ENCODE results near the gene ZNF732.
"Not testable (repeated sequence)": the region's sequence is repeated elsewhere in the genome, so short reads cannot be mapped to it uniquely, and the experiment has no call there.

ZNF732 gene

DNA sequence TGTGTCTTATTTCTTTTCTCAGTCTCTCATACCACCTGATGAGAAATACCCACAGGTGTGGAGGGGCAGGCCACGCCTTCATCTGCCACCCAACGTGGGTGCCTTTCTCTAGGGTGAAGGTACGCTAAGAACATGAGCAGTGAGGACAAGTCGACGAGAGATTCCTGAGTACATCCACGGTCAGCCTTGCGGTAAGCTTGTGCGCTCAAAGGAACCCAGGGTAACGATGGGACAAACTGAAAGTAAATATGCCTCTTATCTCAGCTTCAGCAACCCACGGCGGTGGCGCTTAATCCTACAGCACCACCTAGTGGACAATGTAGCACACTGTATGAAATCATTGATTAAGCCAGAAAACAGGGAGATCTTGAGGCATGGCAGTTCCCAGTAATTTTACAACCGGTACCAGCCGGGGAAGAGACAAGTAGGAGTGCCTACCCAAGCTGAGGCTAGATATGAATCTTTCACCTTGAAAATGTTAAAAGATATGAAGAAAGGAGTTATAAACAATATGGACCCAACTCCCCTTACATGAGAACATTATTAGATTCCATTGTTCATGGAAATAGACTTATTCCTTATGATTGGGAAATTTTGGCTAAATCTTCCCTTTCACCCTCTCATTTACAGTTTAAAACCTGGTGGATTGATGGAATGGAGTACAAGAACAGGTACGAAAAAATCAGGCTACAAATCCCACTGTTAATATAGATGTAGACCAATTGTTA lies 63.0 kb downstream of the ZNF732 start:
- Histone ChIP-seq H3K4me3 (replicated peaks; ENCODE audit: insufficient read depth, low read length) (no peak overlapping the region), H3K27me3 (ENCODE audit: insufficient read depth, poor library complexity, severe bottlenecking) (no peaks in the 10 kb centered on the region), H3K27ac (replicated peaks) (no peak overlapping the region; the same call in 1 of the 2 replicates)
- TF ChIP-seq, protein P1, sequence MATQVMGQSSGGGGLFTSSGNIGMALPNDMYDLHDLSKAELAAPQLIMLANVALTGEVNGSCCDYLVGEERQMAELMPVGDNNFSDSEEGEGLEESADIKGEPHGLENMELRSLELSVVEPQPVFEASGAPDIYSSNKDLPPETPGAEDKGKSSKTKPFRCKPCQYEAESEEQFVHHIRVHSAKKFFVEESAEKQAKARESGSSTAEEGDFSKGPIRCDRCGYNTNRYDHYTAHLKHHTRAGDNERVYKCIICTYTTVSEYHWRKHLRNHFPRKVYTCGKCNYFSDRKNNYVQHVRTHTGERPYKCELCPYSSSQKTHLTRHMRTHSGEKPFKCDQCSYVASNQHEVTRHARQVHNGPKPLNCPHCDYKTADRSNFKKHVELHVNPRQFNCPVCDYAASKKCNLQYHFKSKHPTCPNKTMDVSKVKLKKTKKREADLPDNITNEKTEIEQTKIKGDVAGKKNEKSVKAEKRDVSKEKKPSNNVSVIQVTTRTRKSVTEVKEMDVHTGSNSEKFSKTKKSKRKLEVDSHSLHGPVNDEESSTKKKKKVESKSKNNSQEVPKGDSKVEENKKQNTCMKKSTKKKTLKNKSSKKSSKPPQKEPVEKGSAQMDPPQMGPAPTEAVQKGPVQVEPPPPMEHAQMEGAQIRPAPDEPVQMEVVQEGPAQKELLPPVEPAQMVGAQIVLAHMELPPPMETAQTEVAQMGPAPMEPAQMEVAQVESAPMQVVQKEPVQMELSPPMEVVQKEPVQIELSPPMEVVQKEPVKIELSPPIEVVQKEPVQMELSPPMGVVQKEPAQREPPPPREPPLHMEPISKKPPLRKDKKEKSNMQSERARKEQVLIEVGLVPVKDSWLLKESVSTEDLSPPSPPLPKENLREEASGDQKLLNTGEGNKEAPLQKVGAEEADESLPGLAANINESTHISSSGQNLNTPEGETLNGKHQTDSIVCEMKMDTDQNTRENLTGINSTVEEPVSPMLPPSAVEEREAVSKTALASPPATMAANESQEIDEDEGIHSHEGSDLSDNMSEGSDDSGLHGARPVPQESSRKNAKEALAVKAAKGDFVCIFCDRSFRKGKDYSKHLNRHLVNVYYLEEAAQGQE (IDR thresholded peaks at IDR 0.05; ENCODE audit: insufficient replicate concordance, low read depth) = no peak
- TF ChIP-seq POLR2AphosphoS5 (IDR thresholded peaks at IDR 0.05; ENCODE audit: low read depth) (no peak), GABPA (IDR thresholded peaks at IDR 0.05; ENCODE audit: low read depth) (no peak)
- TF ChIP-seq, protein P2, sequence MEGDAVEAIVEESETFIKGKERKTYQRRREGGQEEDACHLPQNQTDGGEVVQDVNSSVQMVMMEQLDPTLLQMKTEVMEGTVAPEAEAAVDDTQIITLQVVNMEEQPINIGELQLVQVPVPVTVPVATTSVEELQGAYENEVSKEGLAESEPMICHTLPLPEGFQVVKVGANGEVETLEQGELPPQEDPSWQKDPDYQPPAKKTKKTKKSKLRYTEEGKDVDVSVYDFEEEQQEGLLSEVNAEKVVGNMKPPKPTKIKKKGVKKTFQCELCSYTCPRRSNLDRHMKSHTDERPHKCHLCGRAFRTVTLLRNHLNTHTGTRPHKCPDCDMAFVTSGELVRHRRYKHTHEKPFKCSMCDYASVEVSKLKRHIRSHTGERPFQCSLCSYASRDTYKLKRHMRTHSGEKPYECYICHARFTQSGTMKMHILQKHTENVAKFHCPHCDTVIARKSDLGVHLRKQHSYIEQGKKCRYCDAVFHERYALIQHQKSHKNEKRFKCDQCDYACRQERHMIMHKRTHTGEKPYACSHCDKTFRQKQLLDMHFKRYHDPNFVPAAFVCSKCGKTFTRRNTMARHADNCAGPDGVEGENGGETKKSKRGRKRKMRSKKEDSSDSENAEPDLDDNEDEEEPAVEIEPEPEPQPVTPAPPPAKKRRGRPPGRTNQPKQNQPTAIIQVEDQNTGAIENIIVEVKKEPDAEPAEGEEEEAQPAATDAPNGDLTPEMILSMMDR (IDR thresholded peaks at IDR 0.05; ENCODE audit: insufficient read depth, low read length) = peak; percentile 32
- DNase-seq (ENCODE audit: low read depth in 1 of 2, low spot score in 1 of 2) = peak; percentile 41 to 69

DNA sequence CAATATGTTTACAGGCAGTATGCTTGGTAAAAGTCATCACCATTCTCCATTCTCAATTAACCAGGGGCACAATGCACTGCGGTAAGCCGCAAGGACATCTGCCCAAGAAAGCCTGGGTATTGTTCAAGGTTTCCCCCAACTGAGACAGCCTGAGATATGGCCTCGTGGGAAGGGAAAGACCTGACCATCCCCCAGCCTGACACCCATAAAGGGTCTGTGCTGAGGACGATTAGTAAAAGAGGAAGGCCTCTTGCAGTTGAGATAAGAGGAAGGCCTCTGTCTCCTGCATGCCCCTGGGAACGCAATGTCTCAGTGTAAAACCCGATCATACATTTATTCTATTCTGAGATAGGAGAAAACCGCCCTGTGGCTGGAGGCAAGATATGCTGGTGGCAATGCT lies 63.9 kb downstream of the ZNF732 start:
- DNase-seq (ENCODE audit: low read depth in 1 of 2, low spot score in 1 of 2) = peak in 1 of 2 experiments; percentile 51
- peak; percentile 55 for TF ChIP-seq SPI1 (IDR thresholded peaks at IDR 0.05; ENCODE audit: borderline replicate concordance, low read depth)
- H3K27ac ChIP-seq (replicated peaks); H3K27me3 ChIP-seq (ENCODE audit: insufficient read depth, poor library complexity, severe bottlenecking); H3K4me3 ChIP-seq (replicated peaks; ENCODE audit: insufficient read depth, low read length): not testable (repeated sequence)

DNA sequence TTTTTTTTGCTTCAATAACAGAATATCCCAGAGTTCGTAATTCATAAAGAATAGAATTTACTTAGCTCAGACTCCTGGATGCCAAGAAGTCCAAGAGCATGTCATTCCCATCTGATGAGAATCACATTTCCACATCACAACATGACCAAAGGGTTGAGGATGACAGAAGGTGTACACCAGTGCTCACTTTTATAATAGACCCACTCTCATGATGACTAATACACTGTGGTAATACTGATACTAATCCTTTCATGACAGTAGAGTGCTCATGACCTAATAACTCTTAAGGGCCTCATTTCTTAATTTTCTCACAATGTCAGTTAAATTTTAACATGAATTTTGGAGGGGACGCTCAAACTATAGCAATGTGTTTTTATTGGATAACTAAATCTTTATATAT lies 69.2 kb downstream of the ZNF732 start:
- Histone ChIP-seq H3K27ac (replicated peaks) (no peak overlapping the region), H3K27me3 (ENCODE audit: insufficient read depth, poor library complexity, severe bottlenecking) (no peaks in the 10 kb centered on the region), H3K4me3 (replicated peaks; ENCODE audit: insufficient read depth, low read length) (no peak overlapping the region)
- no peak for DNase-seq (ENCODE audit: low read depth in 1 of 2, low spot score in 1 of 2)
- TF ChIP-seq, protein P2 (IDR thresholded peaks at IDR 0.05; ENCODE audit: insufficient read depth, low read length) = no peak
- TF ChIP-seq GABPA (IDR thresholded peaks at IDR 0.05; ENCODE audit: low read depth) = no peak
- TF ChIP-seq, protein P1 (IDR thresholded peaks at IDR 0.05; ENCODE audit: insufficient replicate concordance, low read depth) = no peak
- no peak for TF ChIP-seq SPI1 (IDR thresholded peaks at IDR 0.05; ENCODE audit: borderline replicate concordance, low read depth)
- no peak for TF ChIP-seq POLR2AphosphoS5 (IDR thresholded peaks at IDR 0.05; ENCODE audit: low read depth)

DNA sequence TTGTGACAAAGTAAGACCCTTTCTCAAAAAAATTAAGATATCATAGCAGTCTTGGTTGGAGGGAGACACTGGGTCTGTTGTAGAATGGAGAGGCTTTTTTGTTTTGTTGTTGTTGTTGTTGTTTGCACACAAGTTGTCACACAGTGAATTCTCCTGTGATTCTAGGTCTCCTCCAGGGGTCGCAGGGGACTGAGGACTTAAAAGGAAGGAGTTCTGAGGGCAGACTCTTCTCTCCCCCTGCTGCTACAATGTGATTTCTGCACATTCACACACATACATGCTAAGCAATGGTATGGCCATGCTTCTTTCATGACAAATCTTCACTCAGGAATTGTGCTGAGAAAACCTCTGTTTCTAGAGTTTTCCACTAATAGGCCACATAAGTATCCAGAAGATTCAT lies 71.1 kb downstream of the ZNF732 start:
- no peak for DNase-seq (ENCODE audit: low read depth in 1 of 2, low spot score in 1 of 2)
- TF ChIP-seq SPI1 (IDR thresholded peaks at IDR 0.05; ENCODE audit: borderline replicate concordance, low read depth) (no peak), GABPA (IDR thresholded peaks at IDR 0.05; ENCODE audit: low read depth) (no peak), POLR2AphosphoS5 (IDR thresholded peaks at IDR 0.05; ENCODE audit: low read depth) (no peak)
- TF ChIP-seq, protein P2 (IDR thresholded peaks at IDR 0.05; ENCODE audit: insufficient read depth, low read length) = no peak

More for the DNA sequence above, 71.1 kb downstream of the ZNF732 start:
- Histone ChIP-seq H3K27ac (replicated peaks) (no peak overlapping the region), H3K4me3 (replicated peaks; ENCODE audit: insufficient read depth, low read length) (no peak overlapping the region), H3K27me3 (ENCODE audit: insufficient read depth, poor library complexity, severe bottlenecking) (no peaks in the 10 kb centered on the region)
